HG03460 (cell line): ENCODE measurements around the gene ZNF462.

ENCODE experiments used
- ATAC-seq: cut with Tn5 transposase; IDR thresholded peaks from one replicate; pipeline ENCODE4 v1.9.1; 2021; ENCODE audit not compliant: unreplicated experiment

ZNF462 gene

GRCh38 chr9:106925392-106925791, 62.4 kb downstream of the ZNF462 start:
- no peak for ATAC-seq

GRCh38 chr9:106927916-106928315, 65.0 kb downstream of the ZNF462 start:
- no peak for ATAC-seq

- ATAC-seq, result no peak
These were observed 65.4 kb downstream of the ZNF462 start for GRCh38 chr9:106928350-106928749.

GRCh38 chr9:106929471-106930177, 66.7 kb downstream of the ZNF462 start:
- ATAC-seq, result no peak

GRCh38 chr9:106930477-106930876, 67.5 kb downstream of the ZNF462 start:
- no peak for ATAC-seq

- ATAC-seq, result no peak
These were observed 68.5 kb downstream of the ZNF462 start for GRCh38 chr9:106931466-106931865.

GRCh38 chr9:106932178-106932577, 69.2 kb downstream of the ZNF462 start:
- ATAC-seq, result no peak

GRCh38 chr9:106932675-106933074, 69.7 kb downstream of the ZNF462 start:
- no peak for ATAC-seq

- ATAC-seq, result no peak
These were observed 70.5 kb downstream of the ZNF462 start for GRCh38 chr9:106933470-106933869.

- ATAC-seq, result no peak
These were observed 71.7 kb downstream of the ZNF462 start for GRCh38 chr9:106934442-106935238.

GRCh38 chr9:106936680-106937079, 73.7 kb downstream of the ZNF462 start:
- no peak for ATAC-seq

- no peak for ATAC-seq
These were observed 79.0 kb downstream of the ZNF462 start for GRCh38 chr9:106941916-106942315.

GRCh38 chr9:106945727-106946660, 83.0 kb downstream of the ZNF462 start:
- ATAC-seq, result no peak

GRCh38 chr9:106947106-106947900, 84.3 kb downstream of the ZNF462 start:
- ATAC-seq, result no peak

GRCh38 chr9:106953174-106953573, 90.2 kb downstream of the ZNF462 start:
- no peak for ATAC-seq

GRCh38 chr9:106954558-106954957, 91.6 kb downstream of the ZNF462 start:
- ATAC-seq, result no peak

- no peak for ATAC-seq
These were observed 92.2 kb downstream of the ZNF462 start for GRCh38 chr9:106954974-106955850.

GRCh38 chr9:106956971-106957370, 94.0 kb downstream of the ZNF462 start:
- ATAC-seq, result no peak

GRCh38 chr9:106958955-106959657, 96.1 kb downstream of the ZNF462 start:
- ATAC-seq, result no peak
